NCI-H526 (cell line): ENCODE measurements around the gene MESD.
A peak's percentile ranks its signal among the peaks of the same experiment; 100 is the strongest.

ENCODE experiments used
- DNase-seq, 2 experiments: peaks; one replicate each; lab custom pipeline; 2025; lab: John Stamatoyannopoulos, UW

Gene MESD

DNA sequence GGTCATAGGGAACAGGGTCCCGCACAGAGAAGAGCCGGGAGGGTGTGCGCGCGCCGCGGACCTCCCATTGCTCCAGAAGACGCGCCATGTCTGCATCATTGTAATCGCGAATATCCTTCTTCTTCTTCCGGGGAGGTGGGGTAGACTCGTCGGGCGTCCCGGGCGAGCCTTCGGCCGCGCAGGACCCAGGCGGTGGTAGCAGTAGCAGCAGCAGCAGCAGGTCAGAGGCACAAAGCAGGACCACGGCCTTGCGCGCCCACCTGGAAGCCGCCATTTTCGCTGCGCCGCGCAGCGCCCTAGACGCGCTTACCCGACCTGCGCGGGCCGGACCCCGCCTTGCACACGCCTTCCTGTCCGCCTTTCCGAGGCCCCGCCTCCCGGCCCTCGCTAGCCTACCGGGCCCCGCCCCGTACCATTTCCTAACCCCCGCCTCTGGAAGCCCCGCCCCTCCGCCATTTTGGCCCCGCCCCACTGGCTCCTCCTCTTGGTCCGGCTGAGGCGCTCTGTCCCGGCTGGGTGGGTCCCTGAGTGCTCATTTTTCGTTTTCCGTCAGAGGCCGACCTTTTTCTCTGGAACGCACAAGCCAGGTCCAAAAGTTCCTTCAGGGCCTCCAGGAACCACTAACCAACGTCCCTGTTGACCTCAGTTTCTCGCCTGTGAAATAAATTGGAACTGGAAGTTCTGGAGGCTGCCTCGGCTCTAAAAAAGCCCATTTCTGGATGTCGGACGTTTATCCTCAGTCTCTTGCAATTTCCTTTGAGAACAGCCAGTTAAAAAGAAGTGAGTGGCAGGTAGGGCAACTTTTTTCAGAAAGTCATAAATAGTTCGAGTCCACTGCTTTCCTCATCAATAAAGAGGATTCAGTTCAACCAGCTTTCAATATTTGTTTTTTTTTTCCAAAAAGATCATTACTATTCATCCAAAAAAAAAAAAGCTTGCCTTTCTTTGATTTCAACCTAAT, at the start of gene MESD:
Gene MESD (minus strand): TSS at position 302 of the 961 bp plus-strand sequence. CDS start 28 bp downstream, at position 274.
- peak; percentile 82 to 98 for DNase-seq

DNA sequence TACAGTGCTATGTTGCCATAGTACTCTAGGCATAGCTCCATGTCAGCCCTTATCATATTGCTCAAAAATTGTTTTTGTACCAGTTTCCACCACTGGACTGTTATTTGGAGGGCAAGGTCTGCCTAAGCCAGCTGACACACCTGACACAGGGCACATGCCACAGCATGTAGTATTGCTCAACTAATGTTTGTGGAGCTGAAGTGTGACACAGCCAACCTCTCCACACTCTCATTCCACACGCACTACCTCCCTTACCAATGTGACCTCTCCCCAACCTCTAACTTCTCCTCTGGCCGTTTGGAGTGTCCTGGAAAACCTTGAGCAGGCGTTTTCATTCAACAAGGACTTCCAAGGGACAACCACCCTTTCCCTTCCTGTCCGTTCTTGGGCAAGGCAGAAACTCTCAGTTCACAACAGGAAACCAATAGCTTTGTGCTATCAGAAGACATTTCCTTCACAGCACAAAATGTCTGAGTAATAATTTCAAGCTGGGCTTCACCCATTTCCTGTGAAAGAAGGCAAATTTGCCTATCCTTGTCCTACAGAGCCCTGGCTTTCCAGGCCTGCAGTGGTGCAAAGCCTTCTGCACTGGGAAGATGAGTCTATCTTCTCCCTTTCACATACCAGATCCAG, 49.5 kb upstream of the MESD start:
- DNase-seq = no peak

DNA sequence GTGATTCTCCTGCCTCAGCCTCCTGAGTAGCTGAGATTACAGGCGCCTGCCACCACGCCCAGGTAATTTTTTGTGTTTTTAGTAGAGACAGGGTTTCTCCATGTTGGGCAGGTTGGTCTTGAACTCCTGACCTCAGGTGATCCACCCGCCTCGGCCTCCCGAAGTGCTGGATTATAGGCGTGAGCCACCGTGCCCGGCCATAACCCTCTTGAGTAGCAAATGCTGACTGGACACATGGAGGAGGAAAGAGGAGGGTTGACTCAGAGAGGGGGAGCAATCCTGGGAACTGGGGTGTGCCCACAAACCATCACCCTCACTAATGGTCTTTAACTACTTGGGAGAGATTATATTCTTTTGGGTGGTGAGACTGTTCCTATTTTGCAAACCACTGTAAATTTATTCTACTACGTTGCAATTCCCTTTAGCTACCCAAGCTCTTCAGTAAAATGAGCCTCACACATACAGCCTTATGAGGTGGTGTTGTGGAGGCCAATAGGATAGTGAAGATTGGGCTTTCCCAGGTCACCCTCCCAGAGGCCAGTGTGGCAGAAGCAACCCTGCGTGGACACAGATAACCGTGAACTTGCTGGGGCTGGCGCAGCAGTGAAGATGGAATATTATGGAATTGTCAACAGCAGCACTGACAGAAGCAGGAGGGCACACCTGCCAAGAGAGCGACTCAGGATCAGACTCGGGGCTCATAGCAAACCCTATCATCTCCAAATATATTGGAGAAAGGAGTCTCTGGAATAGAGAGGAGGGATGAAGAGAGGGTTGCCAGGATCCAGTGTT, 48.5 kb upstream of the MESD start:
- DNase-seq = no peak

DNA sequence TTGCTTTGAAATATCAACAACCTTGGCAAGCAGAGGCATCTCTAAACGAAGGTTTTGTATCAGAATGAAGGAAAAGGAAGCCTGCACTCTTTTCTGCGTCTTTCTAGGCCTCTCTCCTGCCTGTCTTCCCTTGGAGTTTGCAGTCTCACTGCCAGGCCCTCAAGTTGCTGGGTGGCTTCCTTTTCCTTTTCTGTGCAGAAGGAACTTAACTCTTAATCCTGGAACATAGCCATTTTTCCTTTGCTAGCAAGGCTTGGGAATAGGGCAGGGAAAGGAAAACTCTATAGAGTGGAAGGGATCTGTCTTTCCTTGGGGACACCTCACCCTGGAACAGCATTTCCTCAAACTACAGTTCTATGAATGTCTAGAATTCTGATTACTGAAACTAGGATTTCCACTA, 43.9 kb upstream of the MESD start:
- no peak for DNase-seq

DNA sequence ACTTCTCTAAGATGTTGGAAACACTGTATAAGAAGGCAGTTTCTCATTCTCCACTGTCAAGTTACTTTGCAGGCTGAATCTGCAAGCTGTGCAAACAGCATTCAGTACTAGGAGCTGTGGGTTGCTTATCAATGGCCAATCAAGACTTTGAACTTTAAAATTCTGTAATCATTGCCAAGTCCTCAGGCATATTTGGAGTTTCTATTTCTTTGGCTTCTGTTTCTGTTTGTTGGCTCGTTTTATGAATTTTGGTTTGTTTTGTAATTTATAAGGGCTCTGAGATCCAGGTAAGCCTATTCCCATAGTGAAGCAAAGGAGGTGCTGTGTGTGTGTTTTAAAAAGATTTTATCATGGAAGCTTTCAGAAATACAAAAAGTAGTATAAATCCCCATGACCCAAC, 43.2 kb upstream of the MESD start:
- DNase-seq = no peak

DNA sequence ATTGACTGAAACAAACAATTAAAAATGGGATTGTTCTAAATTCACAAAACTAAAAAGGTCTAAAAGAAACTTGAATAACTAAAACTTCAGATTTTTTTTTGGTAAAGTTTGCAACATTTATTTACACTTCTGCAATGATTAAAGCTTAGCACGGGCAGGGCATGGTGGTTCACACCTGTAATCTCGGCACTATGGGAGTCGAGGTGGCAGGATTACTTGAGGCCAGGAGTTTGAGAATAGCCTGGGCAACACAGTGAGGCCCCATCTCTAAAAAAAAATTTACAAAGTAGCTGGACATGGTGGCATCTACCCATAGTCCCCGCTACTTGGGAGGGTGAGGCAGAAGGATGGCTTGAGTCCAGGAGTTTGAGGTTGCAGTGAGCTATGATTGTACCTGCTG, 42.7 kb upstream of the MESD start:
- no peak for DNase-seq

DNA sequence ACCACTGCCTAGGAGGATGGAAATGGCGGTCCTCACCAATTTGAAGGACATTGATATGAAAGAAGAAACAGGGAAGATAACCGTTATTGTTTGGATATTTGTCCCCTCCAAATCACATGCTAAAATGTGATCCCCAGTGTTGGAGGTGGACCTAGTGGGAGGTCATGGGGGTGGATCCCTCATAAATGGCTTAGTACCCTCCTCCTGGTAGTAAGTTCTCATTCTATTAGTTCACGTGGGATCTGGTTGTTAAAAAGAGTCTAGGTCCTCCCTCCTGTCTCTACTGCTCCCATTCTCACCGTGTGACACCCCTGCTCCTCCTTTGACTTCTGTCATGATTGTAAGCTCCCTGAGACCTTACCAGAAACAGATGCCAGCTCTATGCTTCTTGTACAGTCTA, 41.6 kb upstream of the MESD start:
- no peak for DNase-seq

DNA sequence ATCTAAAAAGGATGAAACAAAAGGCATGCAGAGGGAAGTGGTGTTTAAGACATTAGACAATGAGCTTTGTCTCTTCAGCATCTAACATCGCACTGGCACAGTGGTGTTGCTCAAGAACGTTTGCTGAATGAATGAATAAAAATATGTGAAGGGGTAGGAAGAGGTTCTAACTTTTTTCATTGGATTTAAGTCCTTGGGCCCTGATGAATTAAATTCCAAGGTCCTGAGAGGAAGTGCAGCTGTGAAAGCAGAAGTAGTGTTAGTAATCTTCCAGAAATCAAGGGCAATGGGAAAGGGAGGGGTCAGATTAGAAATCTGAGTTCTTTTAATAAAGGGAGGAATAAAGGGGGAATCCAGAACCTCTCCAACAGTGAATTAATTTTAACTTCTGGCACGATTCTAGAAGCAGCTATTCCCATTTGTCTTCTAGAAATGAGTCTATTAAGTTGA, 40.7 kb upstream of the MESD start:
- DNase-seq = no peak

DNA sequence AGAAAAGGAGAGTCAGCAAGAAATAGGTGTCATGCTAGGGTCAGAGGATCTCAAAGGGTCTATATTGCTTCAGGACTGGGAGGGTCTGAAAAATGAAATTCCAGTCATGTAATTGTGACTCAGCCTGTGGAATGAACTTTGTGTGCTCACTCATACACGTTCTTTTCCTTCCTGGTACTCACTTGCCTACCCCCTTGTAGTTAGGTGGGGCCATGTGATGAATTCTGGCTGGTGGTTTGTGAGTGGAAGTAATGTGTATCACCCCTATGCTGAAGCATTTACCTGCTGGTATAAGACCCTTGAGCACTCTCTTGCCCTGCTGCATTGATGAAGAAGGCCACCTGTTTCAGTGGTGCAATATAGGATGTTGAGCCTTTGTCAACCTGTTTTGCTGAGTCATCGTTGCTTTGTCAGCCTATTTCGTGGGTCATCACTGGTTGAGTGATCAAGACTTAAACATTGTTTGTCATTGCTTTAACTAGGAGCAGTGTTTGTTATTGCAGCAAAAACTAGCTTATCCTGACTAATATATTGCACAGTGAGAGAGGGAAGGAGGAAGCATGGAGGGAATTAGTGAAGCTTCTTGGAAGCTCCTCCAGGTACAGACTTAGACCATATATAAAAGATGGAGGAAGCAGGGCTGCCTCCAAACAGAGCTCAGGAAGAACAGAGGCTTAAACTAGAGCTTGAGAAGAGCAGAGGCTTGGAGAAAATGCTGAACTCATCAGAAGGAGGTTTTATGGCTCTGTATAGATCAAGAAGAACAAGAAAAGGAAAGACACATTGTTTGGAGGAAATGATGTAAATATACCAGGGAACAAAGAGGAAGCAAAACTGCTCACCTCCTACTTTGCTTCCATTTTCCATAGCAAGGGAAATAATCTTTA, 40.0 kb upstream of the MESD start:
- DNase-seq = no peak

DNA sequence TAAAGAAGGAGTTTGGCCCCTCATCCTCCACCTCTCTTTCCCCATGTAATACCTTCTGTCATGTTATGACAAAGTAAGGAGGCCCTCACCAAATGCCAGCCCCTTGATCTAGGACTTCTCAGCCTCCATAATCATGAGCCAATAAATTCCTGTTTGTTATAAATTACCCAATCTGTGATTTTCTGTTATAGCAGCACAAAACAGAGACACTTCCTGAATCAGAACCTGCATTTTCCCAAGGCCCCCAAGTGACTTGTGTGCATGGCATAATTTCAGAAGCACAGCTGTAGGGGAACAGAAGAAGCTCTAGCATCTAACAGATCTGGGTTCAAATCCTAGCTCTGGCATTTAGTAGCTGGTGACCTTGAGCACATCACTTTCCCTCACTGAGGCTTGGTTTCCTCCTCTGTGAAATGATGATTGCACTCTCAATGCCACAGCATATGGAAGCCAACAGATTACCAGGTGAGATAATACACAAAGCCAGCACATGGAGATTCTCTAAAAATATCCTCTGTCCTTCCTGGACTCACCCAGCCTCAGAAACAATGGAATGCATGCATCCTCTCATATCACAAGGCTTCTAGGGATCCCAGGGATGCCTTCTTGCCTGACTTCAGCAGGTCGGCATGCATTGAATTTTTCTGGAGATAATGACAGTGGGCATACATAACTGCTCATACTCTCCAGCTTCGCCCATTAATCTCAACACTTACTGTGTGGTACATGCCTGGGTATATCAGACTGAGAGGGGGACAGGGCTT, 37.4 kb upstream of the MESD start:
- no peak for DNase-seq

DNA sequence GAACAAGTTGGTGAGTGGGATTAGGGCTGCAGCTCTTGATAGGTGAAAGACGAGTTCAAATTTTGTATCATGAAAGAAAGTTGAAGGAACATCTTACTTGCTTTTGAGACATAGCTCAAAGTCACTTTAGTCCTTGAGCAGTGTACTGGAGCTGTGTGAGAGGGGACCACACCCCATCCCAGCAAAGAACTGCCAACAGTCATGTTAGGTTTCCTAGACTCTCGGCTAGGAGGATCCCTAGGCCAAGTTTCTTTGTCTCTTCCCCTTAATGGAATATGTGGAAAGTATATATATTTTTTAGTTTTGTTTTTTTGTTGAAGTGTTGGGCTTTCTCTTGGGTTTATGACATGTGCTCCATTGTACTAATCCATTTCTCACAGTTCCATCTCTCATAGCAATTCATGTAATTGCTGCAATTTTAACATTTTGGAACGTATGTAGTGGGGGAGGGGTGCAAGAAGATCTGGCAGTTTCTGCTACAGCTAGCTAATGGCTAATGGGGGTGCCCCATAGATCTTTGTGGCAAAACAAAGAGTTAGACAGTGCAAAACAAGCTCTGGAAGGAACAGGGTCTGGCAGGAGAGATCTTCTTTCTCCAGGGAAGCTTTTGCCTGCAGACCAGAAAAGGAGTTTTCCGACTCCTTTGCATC, 36.2 kb upstream of the MESD start:
- no peak for DNase-seq

DNA sequence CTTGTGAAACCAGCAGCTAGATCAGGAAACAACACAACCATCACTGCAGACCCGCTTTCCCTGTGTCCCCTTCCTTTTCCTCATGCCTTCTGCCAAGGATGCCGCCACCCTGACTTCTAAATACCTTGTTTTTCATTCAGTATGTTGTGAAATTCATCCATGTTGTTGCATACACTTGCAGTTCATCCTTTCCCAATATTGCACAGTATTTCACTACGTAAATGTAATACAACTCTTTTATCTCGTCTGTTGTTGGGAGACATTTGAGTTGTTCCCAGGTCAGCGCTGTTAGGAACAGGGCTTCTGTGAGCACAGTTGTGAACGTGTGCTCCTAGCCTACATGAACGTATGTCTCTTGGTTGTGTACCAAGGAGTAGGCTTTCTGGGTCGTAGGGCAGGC, 35.3 kb upstream of the MESD start:
- no peak for DNase-seq

DNA sequence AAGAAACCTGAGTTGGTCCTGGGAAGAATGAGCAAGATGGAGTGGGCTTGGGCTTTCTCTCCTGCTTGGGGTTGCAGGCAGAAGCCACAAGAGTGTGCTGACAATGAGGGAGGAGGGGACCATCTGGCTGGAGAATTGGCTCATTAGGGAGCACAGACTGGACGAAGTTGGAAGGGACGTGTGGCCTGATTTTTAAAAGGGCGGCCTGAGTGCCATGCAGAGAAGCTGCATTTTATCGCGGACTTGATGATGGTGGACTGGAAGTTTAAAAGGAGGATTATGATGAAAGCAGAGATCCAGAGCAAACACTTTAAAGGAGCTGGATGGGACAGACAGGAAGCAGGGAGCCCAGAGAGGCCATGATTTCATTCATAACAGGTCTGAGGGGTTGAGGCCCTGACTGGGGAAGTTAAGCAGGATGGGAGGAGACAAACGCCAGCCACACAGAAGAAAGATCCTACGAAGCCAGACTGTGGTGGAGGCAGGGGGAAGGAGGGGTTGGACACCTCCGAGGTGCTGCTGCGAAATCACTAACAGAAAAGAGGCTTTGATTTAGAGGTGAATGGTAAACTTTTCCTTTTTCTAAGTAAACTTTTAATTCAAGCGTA, 34.8 kb upstream of the MESD start:
- no peak for DNase-seq

DNA sequence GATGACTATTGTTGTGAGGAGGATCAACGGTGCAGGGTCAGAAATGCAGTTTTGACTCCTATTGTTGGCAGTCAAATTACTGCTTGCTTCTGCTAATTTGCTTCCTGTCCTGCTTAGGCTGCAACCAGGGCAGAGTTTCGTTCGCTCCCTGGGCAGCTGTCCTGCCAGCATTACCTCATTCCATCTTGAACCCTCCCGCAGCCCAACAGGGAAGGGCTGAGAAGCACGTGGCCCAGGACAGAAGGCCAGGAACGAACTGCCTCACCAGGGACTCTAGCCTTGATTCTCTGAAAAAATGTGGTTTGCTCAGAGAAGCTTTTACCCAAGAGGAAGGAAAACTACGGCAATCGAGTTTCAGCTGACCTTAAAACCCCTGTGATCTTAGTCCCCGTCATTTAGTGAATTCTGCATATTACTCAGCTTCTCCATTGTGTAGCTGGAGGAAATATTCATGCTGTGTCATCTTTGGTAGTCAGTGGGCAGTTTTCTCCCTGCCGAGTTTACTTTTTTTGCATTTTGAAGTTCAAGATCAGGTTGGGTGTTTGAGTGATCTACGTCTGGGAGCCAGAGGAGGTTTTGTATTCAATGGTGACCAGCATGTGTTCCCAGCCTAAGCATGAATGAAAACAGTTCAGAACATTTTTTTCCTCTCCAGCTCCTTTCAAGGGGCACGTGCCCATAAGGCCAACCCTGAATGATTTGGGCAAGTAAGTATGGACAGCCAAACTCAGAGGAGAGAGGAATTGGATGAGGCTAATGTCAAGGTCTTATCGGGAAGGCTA, 34.1 kb upstream of the MESD start:
- no peak for DNase-seq

DNA sequence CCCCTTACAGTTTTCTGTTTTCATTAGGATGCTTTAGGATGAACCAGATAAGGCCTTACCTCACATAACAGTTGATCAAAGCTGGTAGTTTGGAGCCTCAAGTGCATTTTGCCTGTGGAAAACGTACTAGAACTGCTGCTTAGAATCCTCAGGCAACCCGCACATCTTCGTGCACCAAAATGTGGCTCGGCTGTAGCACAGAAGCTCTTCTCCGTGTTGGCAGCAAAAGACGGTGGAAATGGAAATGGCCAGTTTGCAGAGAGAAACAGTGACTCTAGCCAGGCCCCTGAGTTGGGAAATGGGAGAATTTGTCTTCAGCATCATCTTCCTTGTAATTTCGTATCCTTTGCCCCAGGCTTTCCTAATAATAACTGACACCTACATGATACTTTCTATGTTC, 31.7 kb upstream of the MESD start:
- DNase-seq = no peak

DNA sequence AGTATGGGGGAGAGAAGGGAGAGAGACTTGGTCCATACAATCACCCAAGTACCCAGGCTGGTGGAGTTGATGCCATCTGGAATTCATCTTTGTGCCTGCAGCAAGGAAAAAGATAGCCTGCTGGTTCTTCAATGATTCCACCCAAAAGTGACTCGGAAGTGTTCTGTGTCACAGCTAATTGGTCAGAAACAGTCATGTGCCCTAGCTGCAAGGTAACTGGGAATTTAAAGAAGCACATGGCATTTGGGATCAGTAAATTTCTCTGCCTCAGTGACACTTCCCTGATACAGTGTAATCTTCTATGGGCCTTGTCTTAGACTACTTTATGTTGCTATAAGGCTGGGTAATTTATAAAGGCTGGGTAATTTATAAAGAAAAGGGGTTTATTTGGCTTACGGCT, 28.6 kb upstream of the MESD start:
- no peak for DNase-seq

DNA sequence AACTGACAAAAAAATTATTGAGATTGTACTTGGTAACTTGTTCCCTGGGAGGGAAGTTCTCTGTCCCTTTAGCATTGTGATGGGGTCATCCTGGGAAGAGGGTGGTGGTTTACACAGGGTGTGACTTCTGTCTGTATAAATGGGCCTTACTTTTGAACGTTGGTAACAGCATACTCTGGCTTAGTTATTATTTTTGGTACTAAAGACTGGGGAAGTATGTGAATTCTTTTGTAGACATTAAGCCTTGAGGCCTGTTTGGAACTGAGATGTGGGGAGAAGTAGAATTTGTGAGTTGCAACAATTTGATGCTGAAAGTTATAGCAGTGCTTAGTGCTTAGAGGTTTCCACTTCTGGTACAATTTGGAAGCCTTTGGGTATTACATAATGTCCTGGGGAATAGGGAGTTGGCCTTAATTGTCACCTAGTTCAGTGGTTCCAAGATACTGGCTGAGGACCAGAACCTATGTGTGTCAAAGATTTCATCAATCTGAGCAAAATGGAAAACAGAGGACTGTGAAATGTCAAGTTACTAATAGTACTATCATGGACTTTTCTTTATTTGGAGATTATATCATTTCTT, 27.0 kb upstream of the MESD start:
- DNase-seq = no peak

DNA sequence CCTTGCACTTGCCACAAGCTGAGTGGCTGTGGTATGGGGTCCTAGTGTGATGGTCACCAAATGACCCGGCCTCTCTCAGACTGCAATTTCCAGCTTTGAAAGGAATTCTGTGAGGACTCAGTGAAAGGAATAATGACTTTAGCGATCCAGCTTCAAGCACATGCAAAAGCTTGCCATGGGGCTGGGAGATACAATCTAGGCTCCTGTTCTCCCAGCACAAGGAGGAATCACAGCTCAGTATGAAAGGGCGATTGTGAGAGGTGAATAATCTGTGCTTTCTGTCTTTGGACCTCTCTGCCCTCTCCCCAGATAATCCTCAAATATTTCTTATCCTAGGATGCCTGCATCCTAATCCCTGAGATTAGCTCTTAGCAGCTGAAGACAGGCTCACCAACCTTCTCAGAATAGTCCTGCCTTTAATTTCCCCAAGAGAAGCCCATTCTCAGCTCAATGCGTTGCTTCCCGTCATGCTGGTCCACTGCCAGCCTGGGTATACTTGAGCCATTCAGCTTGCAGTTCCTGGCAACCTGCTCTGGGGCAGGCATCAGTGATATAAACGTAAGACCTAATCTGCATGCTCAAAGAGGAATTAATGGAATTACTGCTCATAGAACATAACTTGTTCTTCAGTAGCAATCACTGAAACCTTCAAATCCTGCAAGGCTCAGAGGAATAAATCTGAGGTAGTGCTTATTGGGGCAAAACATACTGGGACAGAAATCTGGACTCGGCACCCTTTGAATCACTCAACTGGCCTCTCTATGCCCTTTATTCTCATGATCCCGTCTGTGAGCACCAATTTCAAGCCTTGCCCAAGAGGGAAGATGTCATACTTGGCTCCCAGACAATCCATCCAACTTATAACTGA, 26.2 kb upstream of the MESD start:
- no peak for DNase-seq
